HepG2 (cell line): ENCODE measurements around the gene HOXC5. TPM values are rescaled to one million over a fixed set of nuclear protein-coding genes. Genes with fewer than 3 reads are reported as not detected.

Source experiments
- ELF3 ChIP-seq: IDR thresholded peaks from 2 replicates; pipeline ENCODE4 v1.6.1; 2016; ENCODE audit warnings: missing genetic modification reagents, missing compliant biosample characterization
- HMGA1 ChIP-seq: sonication (generic); formaldehyde crosslinking; conservative IDR thresholded peaks from 2 replicates; pipeline ENCODE4 v1.4.0; 2020; ENCODE audit warnings: missing genetic modification reagents
- MAFK ChIP-seq, 2 experiments: IDR thresholded peaks in 1 of 2; conservative IDR thresholded peaks in 1 of 2; 2 replicates each; pipeline ENCODE4 v1.6.1; 2011; ENCODE audit warnings: improper control_type of control experiment in 2 of 2, low read length in 2 of 2
- PAX8 ChIP-seq: sonication (generic); formaldehyde crosslinking; IDR thresholded peaks from 2 replicates; pipeline ENCODE4 v1.8.0; 2022; ENCODE audit warnings: mild to moderate bottlenecking, missing genetic modification reagents, borderline replicate concordance
- PHF8 ChIP-seq: sonication (generic); formaldehyde crosslinking; IDR thresholded peaks from 2 replicates; pipeline ENCODE4 v1.5.0; 2020; ENCODE audit warnings: missing genetic modification reagents
- RERE ChIP-seq: IDR thresholded peaks from 2 replicates; pipeline ENCODE4 v1.6.1; 2016; ENCODE audit warnings: low read depth, missing genetic modification reagents, missing compliant biosample characterization
- SNAPC5 ChIP-seq: sonication (generic); formaldehyde crosslinking; IDR thresholded peaks from 2 replicates; pipeline ENCODE4 v1.8.1; 2023; ENCODE audit warnings: mild to moderate bottlenecking, missing genetic modification reagents, borderline replicate concordance
- TBX2 ChIP-seq: sonication (generic); formaldehyde crosslinking; IDR thresholded peaks from 2 replicates; pipeline ENCODE4 v1.5.0; 2020; ENCODE audit warnings: missing genetic modification reagents, mild to moderate bottlenecking, borderline replicate concordance
- ZNF225 ChIP-seq: sonication (generic); formaldehyde crosslinking; IDR thresholded peaks from 2 replicates; pipeline ENCODE4 v1.4.0; 2020; ENCODE audit warnings: mild to moderate bottlenecking, missing genetic modification reagents
- ZNF484 ChIP-seq: sonication (generic); formaldehyde crosslinking; IDR thresholded peaks from 2 replicates; pipeline ENCODE4 v1.5.1; 2020; ENCODE audit warnings: mild to moderate bottlenecking, low read depth, missing genetic modification reagents, borderline replicate concordance
- ZNF891 ChIP-seq: sonication (generic); formaldehyde crosslinking; IDR thresholded peaks from 2 replicates; pipeline ENCODE4 v1.5.0; 2020; ENCODE audit warnings: mild to moderate bottlenecking, missing genetic modification reagents
- polyA plus RNA-seq, 8 experiments: library from polyadenylated mRNA; depleted of rRNA in 3 of 8; stranded (reverse) in 7 of 8; unstranded in 1 of 8; fragments of >200 nt; fragmentation: Illumina TruSeq in 4 of 8; extraction: Trizol in 4 of 8; gene quantifications; 2 replicates each; pipeline versions ENCODE4 v1.2.1 to v1.2.3, GENCODE V29; 2011 to 2016; ENCODE audit warnings: low read depth in 4 of 8, missing spikeins in 1 of 8, mixed read lengths in 1 of 8; ENCODE audit not compliant: insufficient read depth in 1 of 8
- total RNA-seq, 5 experiments: library from RNA; depleted of rRNA; stranded (reverse); fragments of >200 nt; fragmentation: Illumina TruSeq; extraction: Trizol; gene quantifications; 2 replicates each; pipeline ENCODE4 v1.2.3, GENCODE V29; 2016; ENCODE audit warnings: low read depth in 1 of 5

HOXC5 gene
- total and polyA plus RNA-seq, 2 of the 13 experiments (the other 11 are each of a cell fraction or from before 2014, with no cell fraction given) = not detected

- TF ChIP-seq ELF3 (CRISPR knock-in tag) = 0 out of 2 replicates have a peak, but pooled peaks have one; percentile 15
- no peak for TF ChIP-seq PAX8 (CRISPR knock-in tag)
- 0 out of 2 replicates have a peak, but pooled peaks have one; percentile 6 for TF ChIP-seq ZNF891 (CRISPR knock-in tag)
- TF ChIP-seq HMGA1 (CRISPR knock-in tag) = no peak
- no peak for TF ChIP-seq ZNF484 (CRISPR knock-in tag)
- TF ChIP-seq TBX2 (CRISPR knock-in tag) = peak; percentile 33; the same call in 1 of the 2 replicates
- no peak for TF ChIP-seq MAFK (conservative IDR thresholded peaks at IDR 0.05 in 1 of 2, IDR thresholded peaks at IDR 0.05 in 1 of 2; ENCODE audit: low read length in 2 of 2)
- no peak for TF ChIP-seq RERE (CRISPR knock-in tag)
- no peak for TF ChIP-seq SNAPC5 (CRISPR knock-in tag)
- TF ChIP-seq PHF8 (CRISPR knock-in tag) = peak; percentile 62
- TF ChIP-seq ZNF225 = no peak
Observed at GRCh38 chr12:54017878-54018467, 14.9 kb upstream of the HOXC5 start (continued).
